Left lung (tissue), 10 donors: ENCODE data around the gene C6orf141. TPM values are rescaled to one million over a fixed set of nuclear protein-coding genes. Genes with fewer than 3 reads are reported as not detected.
A peak's percentile ranks its signal among the peaks of the same experiment; 100 is the strongest.

Experiments used
- ATAC-seq: fragments of 200-7000 bp; cut with Tn5 transposase; one replicate; pipeline ENCODE4 v1.9.1; 2020; ENCODE audit warnings: moderate library complexity
- DNase-seq, 4 donors: peaks; one replicate each; pipeline ENCODE4 v3.0.0-alpha.2; 2013 to 2020
- H3K27ac ChIP-seq, 2 donors: fragments of 200-600 bp; sonication (generic) in 1 of 2; one replicate each; pipeline versions ENCODE4 v1.5.0 to v1.8.0; 2020 to 2021
- H3K27me3 ChIP-seq, 2 donors: fragments of 200-600 bp; sonication (generic) in 1 of 2; one replicate each; pipeline versions ENCODE4 v1.5.0 to v1.8.0; 2020 to 2021
- H3K36me3 ChIP-seq, 2 donors: fragments of 200-600 bp; sonication (generic) in 1 of 2; one replicate each; pipeline versions ENCODE4 v1.5.0 to v1.8.0; 2020 to 2021
- H3K4me1 ChIP-seq, 2 donors: fragments of 200-600 bp; one replicate each; pipeline ENCODE4 v1.8.0; 2021
- H3K4me3 ChIP-seq, 2 donors: fragments of 200-600 bp; sonication (generic) in 1 of 2; one replicate each; pipeline versions ENCODE4 v1.5.0 to v1.8.0; 2020 to 2021; ENCODE audit warnings: mild to moderate bottlenecking in 1 of 2
- H3K9me3 ChIP-seq, 2 donors: fragments of 200-600 bp; sonication (generic) in 1 of 2; one replicate each; pipeline versions ENCODE4 v1.5.0 to v1.8.0; 2020 to 2021
- CTCF ChIP-seq, 2 donors: fragments of 200-600 bp; sonication (generic) in 1 of 2; IDR thresholded peaks; one replicate each; pipeline versions ENCODE4 v1.5.0 to v1.8.0; 2021; ENCODE audit warnings: antibody characterized with exemption in 2 of 2
- intact Hi-C, 2 donors: fragments of 100-400 bp; cut with DNase I; formaldehyde crosslinking; loops; one replicate each; pipeline versions ENCODE4 v1.11.2 to v1.14.2; 2022
- polyA plus RNA-seq, 6 donors: library from polyadenylated mRNA; unstranded; fragments of 120-200 nt; gene quantifications; one replicate each; pipeline ENCODE4 v1.2.1, GENCODE V29; 2013; ENCODE audit not compliant: insufficient read length in 6 of 6
- total RNA-seq, 2 donors: library from RNA; stranded (reverse); fragmentation: NEBNext Ultra II Directional; extraction: Animal tissue kit (Norgen Biotek cat#: 25700); gene quantifications; one replicate each; pipeline ENCODE4 v1.2.1, GENCODE V29; 2021
- donor health status: DM: no; HTN: yes; CAD: no.
- donor health status: DM: no; HTN: no; CAD: no.

C6orf141 gene
- total and polyA plus RNA-seq, 8 donors = 3.0 to 10.0 (median 5.0) TPM

GRCh38 chr6:49556429-49556837 lies 6.0 kb downstream of the C6orf141 start:
- H3K27ac ChIP-seq = peak overlapping the region; percentile 65 to 67
- H3K4me3 ChIP-seq = no peak overlapping the region
- H3K36me3 ChIP-seq = no peaks in the 10 kb centered on the region
- no peak for TF ChIP-seq CTCF (IDR thresholded peaks at IDR 0.05)
- no peaks in the 10 kb centered on the region for H3K9me3 ChIP-seq
- peaks cover 0 to 4% of the 10 kb centered on the region in 2 donors for H3K4me1 ChIP-seq
- ATAC-seq (peak; percentile 92), DNase-seq (peak in 1 of 4 donors; percentile 66)
- H3K27me3 ChIP-seq = peaks cover 5 to 19% of the 10 kb centered on the region in 2 donors
- intact Hi-C loops = no loop called here

- Histone ChIP-seq H3K27ac (peak overlapping the region; percentile 65 to 67), H3K27me3 (peaks cover 4 to 12% of the 10 kb centered on the region in 2 donors)
- peak; percentile 80 for ATAC-seq
Measured at GRCh38 chr6:49557177-49557576, 6.7 kb downstream of the C6orf141 start.

GRCh38 chr6:49558238-49558637 lies 7.8 kb downstream of the C6orf141 start:
- intact Hi-C loops = no loop called here
- peaks cover 0 to 1% of the 10 kb centered on the region in 2 donors for H3K27me3 ChIP-seq
- TF ChIP-seq CTCF (IDR thresholded peaks at IDR 0.05) = no peak
- no peak overlapping the region for H3K27ac ChIP-seq
- no peaks in the 10 kb centered on the region for H3K4me1 ChIP-seq
- no peak overlapping the region for H3K4me3 ChIP-seq
- H3K9me3 ChIP-seq = no peaks in the 10 kb centered on the region
- H3K36me3 ChIP-seq = no peaks in the 10 kb centered on the region
- ATAC-seq (no peak), DNase-seq (no peak)

More at GRCh38 chr6:49557177-49557576, 6.7 kb downstream of the C6orf141 start:
- no peak for DNase-seq
- TF ChIP-seq CTCF (IDR thresholded peaks at IDR 0.05) = no peak
- H3K9me3 ChIP-seq = no peaks in the 10 kb centered on the region
- H3K4me1 ChIP-seq = no peaks in the 10 kb centered on the region
- H3K36me3 ChIP-seq = no peaks in the 10 kb centered on the region
- intact Hi-C loops = no loop called here
- no peak overlapping the region for H3K4me3 ChIP-seq

GRCh38 chr6:49563006-49563886 lies 12.8 kb downstream of the C6orf141 start:
- no peak for TF ChIP-seq CTCF (IDR thresholded peaks at IDR 0.05)
- ATAC-seq = no peak
- no peak overlapping the region for H3K4me3 ChIP-seq
- no peak overlapping the region for H3K27ac ChIP-seq
- DNase-seq = no peak
- no peaks in the 10 kb centered on the region for H3K4me1 ChIP-seq
- H3K9me3 ChIP-seq = peaks cover 0 to 6% of the 10 kb centered on the region in 2 donors
- intact Hi-C loops = no loop called here
- no peaks in the 10 kb centered on the region for H3K36me3 ChIP-seq
- H3K27me3 ChIP-seq = no peaks in the 10 kb centered on the region

- no peak overlapping the region for H3K27ac ChIP-seq
- DNase-seq (no peak), ATAC-seq (no peak)
- no peaks in the 10 kb centered on the region for H3K27me3 ChIP-seq
- no peak overlapping the region for H3K4me3 ChIP-seq
- peaks cover 0 to 6% of the 10 kb centered on the region in 2 donors for H3K9me3 ChIP-seq
- no peaks in the 10 kb centered on the region for H3K4me1 ChIP-seq
- no peak for TF ChIP-seq CTCF (IDR thresholded peaks at IDR 0.05)
- no peaks in the 10 kb centered on the region for H3K36me3 ChIP-seq
- intact Hi-C loops = no loop called here
Measured at GRCh38 chr6:49564552-49564951, 14.1 kb downstream of the C6orf141 start.
